Osteoblast (primary cell): ENCODE measurements around the gene ETNK2. TPM values are rescaled to one million over a fixed set of nuclear protein-coding genes. Genes with fewer than 3 reads are reported as not detected.

Source experiments
- DNase-seq: peaks from one replicate; pipeline ENCODE4 v3.0.0; 2011; ENCODE audit warnings: low spot score, mixed read lengths; ENCODE audit not compliant: insufficient read length; ENCODE audit errors: missing footprints
- H2AFZ ChIP-seq: 2 replicates; pipeline ENCODE4 v1.6.0; 2011; ENCODE audit warnings: mild to moderate bottlenecking, low read length
- H3K27ac ChIP-seq: 2 replicates; pipeline ENCODE4 v1.5.1; 2011; ENCODE audit warnings: mild to moderate bottlenecking, low read depth, low read length, moderate library complexity
- H3K27me3 ChIP-seq: 2 replicates; pipeline ENCODE4 v1.6.0; 2012; ENCODE audit warnings: mild to moderate bottlenecking, control low read depth, inconsistent platforms, low read length, moderate library complexity; ENCODE audit not compliant: insufficient read depth
- H3K36me3 ChIP-seq: 2 replicates; pipeline ENCODE4 v1.5.1; 2011; ENCODE audit warnings: mild to moderate bottlenecking, low read length, control low read depth, moderate library complexity; ENCODE audit not compliant: insufficient read depth
- H3K4me1 ChIP-seq: 2 replicates; pipeline ENCODE4 v1.5.1; 2011; ENCODE audit warnings: mild to moderate bottlenecking, low read length, control low read depth, moderate library complexity; ENCODE audit not compliant: insufficient read depth
- H3K4me2 ChIP-seq: 2 replicates; pipeline ENCODE4 v1.6.0; 2011; ENCODE audit warnings: mild to moderate bottlenecking, low read length; ENCODE audit not compliant: insufficient read depth
- H3K4me3 ChIP-seq: fragments of 200-600 bp; sonication (generic); 3 replicates; pipeline ENCODE4 v1.5.1; 2012; ENCODE audit warnings: mild to moderate bottlenecking, low read length, inconsistent platforms; ENCODE audit not compliant: insufficient read depth
- H3K79me2 ChIP-seq: 2 replicates; pipeline ENCODE4 v1.6.0; 2012; ENCODE audit warnings: mild to moderate bottlenecking, low read length, control low read depth, inconsistent platforms; ENCODE audit not compliant: insufficient read depth
- H3K9me3 ChIP-seq: 2 replicates; pipeline ENCODE4 v1.5.1; 2011; ENCODE audit warnings: low read depth, low read length, control low read depth
- H4K20me1 ChIP-seq: 2 replicates; pipeline ENCODE4 v1.6.0; 2012; ENCODE audit warnings: mild to moderate bottlenecking, low read length, control low read depth; ENCODE audit not compliant: insufficient read depth
- CTCF ChIP-seq: IDR thresholded peaks from 2 replicates; pipeline ENCODE4 v1.5.1; 2011; ENCODE audit warnings: mild to moderate bottlenecking, low read depth, low read length, moderate library complexity; ENCODE audit errors: extremely low read depth
- total RNA-seq: library from RNA; depleted of rRNA; stranded (reverse); fragments of >200 nt; gene quantifications from 2 replicates; pipeline ENCODE4 v1.2.3, GENCODE V29; 2012

Gene ETNK2
- total RNA-seq, 1 donor = 0.72 TPM

GRCh38 chr1:204191456-204191855, 39.6 kb upstream of the ETNK2 start:
- peak; percentile 74 for DNase-seq
- Histone ChIP-seq H3K27ac (no peak overlapping the region), H2AFZ (no peak overlapping the region), H4K20me1 (no peaks in the 10 kb centered on the region), H3K4me1 (peaks cover 11% of the 10 kb centered on the region), H3K9me3 (no peaks in the 10 kb centered on the region), H3K36me3 (no peaks in the 10 kb centered on the region), H3K4me2 (no peak overlapping the region), H3K4me3 (no peak overlapping the region), H3K27me3 (peaks cover 40% of the 10 kb centered on the region), H3K79me2 (no peaks in the 10 kb centered on the region)
- no peak for TF ChIP-seq CTCF

DNA sequence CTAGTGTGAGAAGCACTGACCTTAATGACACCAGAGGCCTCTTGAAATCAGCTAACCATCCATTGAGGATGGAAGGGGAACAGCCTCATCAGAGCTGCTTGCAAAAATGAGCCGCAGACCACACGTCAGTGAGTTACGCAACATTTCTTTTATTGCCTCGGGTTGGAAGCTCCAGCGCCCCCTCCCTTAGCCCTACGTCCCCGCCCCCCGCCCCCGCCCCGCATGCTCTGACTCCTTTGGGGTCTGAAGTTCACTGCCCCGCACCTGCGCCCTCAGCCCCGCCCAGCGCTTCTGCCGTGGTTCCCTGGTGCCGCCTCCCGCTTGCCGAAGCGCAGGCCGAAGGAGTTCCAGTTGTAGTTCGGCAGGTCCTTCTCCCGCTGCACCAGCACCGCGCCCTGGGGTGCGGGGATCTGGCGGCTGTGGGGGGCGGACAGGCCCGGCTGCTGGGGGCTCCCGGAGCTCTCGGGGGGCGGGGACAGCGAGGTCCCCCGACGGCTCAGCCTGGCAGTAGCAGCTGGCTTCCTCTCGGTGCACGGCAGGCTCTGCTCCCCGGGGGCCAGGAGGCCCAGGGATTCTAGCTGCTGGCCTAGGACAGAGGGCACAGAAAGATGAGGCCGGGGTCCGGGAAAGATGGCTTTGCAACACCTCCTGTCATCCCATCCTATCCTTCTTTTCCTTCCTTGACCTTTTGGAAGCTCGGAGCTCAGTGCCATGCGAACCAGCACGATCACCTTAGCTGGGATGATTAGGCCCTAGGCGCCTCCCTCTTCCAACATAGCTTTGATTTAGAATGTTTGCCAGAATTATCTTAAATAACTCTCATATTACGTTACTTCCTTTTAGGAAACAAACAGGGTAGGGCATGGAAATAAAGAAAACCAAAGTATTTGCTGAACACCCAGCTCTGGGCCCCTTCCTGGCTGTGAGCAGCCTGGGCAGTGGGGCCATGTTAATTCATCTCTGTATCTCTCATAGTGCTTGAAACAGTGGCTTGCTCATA, 38.7 kb upstream of the ETNK2 start:
- Histone ChIP-seq H3K27me3 (peaks cover 40% of the 10 kb centered on the region), H3K4me1 (peaks cover 6% of the 10 kb centered on the region), H3K4me3 (peak overlapping the region; percentile 37), H4K20me1 (no peaks in the 10 kb centered on the region), H3K79me2 (no peaks in the 10 kb centered on the region), H2AFZ (no peak overlapping the region), H3K9me3 (no peaks in the 10 kb centered on the region), H3K36me3 (no peaks in the 10 kb centered on the region), H3K27ac (no peak overlapping the region), H3K4me2 (peak overlapping the region; percentile 50)
- TF ChIP-seq CTCF = no peak
- DNase-seq = peak; percentile 88

GRCh38 chr1:204188959-204189639, 37.3 kb upstream of the ETNK2 start:
- Histone ChIP-seq H3K27me3 (peaks cover 40% of the 10 kb centered on the region), H3K9me3 (no peaks in the 10 kb centered on the region), H2AFZ (no peak overlapping the region), H3K36me3 (no peaks in the 10 kb centered on the region), H3K4me1 (peaks cover 6% of the 10 kb centered on the region), H4K20me1 (no peaks in the 10 kb centered on the region), H3K27ac (no peak overlapping the region), H3K4me3 (no peak overlapping the region), H3K79me2 (no peaks in the 10 kb centered on the region), H3K4me2 (no peak overlapping the region)
- peak; percentile 26 for DNase-seq
- TF ChIP-seq CTCF = no peak

DNA sequence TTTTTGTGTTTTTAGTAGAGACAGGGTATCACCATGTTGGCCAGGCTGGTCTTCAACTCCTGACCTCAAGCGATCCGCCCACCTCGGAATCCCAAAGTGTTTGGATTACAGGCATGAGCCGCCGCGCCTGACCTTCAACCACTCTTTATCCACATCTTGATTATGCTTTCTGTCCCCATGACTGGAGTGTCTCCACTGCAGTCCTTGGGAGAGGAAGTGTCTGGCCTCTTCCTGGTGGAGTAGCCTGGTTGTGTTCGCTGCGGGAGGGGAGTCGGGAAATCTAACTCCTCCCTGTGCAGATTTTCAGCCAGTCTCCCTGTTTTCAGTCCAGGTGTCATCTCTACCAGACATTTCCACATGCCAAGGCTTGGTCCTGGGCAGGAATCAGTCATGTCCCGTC, 34.8 kb upstream of the ETNK2 start:
- Histone ChIP-seq H3K36me3 (no peaks in the 10 kb centered on the region), H3K4me1 (peaks cover 6% of the 10 kb centered on the region), H3K27me3 (peaks cover 32% of the 10 kb centered on the region), H3K4me2 (no peak overlapping the region), H3K4me3 (no peak overlapping the region), H4K20me1 (no peaks in the 10 kb centered on the region), H2AFZ (no peak overlapping the region), H3K27ac (no peak overlapping the region), H3K79me2 (no peaks in the 10 kb centered on the region), H3K9me3 (no peaks in the 10 kb centered on the region)
- no peak for DNase-seq
- TF ChIP-seq CTCF = no peak
